Loucy (cell line): ENCODE data around the gene CFAP77.

Source experiments
- EZH2phosphoT487 ChIP-seq: fragments of 200-600 bp; IDR thresholded peaks from 2 replicates; pipeline ENCODE4 v1.6.1; 2018; ENCODE audit warnings: antibody characterized with exemption, mild to moderate bottlenecking, moderate library complexity, borderline replicate concordance
- TF ChIP-seq, protein P1 (sequence below): fragments of 200-600 bp; sonication (generic); conservative IDR thresholded peaks from 2 replicates; pipeline ENCODE4 v1.5.1; 2014; ENCODE audit warnings: mild to moderate bottlenecking, antibody characterized with exemption, low read length

DNA sequence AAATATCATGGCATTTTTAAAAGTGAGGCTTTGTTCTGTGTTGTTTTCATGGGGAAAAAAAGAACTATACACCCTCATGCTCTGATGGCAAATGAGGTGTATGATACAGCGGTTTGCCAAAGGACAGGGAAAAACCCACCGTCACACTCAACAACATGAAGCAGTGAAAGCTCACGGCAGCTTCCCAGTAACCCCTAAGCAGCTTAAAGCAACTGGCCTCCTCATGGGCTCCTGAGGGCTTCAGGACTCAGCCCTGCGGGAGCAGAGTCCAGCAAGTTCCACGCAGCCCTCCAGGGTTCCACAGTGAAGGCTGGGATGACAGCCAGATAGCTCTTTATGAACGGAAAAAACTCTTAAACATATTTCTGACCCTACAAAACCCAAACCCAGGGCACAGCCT, 185.3 kb downstream of the CFAP77 start:
- TF ChIP-seq, protein P1, sequence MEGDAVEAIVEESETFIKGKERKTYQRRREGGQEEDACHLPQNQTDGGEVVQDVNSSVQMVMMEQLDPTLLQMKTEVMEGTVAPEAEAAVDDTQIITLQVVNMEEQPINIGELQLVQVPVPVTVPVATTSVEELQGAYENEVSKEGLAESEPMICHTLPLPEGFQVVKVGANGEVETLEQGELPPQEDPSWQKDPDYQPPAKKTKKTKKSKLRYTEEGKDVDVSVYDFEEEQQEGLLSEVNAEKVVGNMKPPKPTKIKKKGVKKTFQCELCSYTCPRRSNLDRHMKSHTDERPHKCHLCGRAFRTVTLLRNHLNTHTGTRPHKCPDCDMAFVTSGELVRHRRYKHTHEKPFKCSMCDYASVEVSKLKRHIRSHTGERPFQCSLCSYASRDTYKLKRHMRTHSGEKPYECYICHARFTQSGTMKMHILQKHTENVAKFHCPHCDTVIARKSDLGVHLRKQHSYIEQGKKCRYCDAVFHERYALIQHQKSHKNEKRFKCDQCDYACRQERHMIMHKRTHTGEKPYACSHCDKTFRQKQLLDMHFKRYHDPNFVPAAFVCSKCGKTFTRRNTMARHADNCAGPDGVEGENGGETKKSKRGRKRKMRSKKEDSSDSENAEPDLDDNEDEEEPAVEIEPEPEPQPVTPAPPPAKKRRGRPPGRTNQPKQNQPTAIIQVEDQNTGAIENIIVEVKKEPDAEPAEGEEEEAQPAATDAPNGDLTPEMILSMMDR, result no peak
- TF ChIP-seq EZH2phosphoT487, result no peak
